HG02588 (cell line): ENCODE results near the gene DERA.
"Not testable (repeated sequence)": the region's sequence is repeated elsewhere in the genome, so short reads cannot be mapped to it uniquely, and the experiment has no call there.

ENCODE experiments used
- ATAC-seq: cut with Tn5 transposase; IDR thresholded peaks from one replicate; pipeline ENCODE4 v1.9.1; 2021; ENCODE audit warnings: mild to moderate bottlenecking, moderate library complexity; ENCODE audit not compliant: unreplicated experiment

The DERA gene

GRCh38 chr12:15997910-15998309 lies 86.8 kb downstream of the DERA start:
- ATAC-seq = no peak

- no peak for ATAC-seq
These were observed 91.7 kb downstream of the DERA start for GRCh38 chr12:16002880-16003279.

- ATAC-seq = no peak
These were observed 92.3 kb downstream of the DERA start for GRCh38 chr12:16003460-16003859.

- no peak for ATAC-seq
These were observed 95.6 kb downstream of the DERA start for GRCh38 chr12:16006752-16007151.

- no peak for ATAC-seq
These were observed 97.3 kb downstream of the DERA start for GRCh38 chr12:16008421-16008824.

- no peak for ATAC-seq
These were observed 101.0 kb downstream of the DERA start for GRCh38 chr12:16012117-16012516.

- ATAC-seq = not testable (repeated sequence)
These were observed 102.6 kb downstream of the DERA start for GRCh38 chr12:16013722-16014121.

- not testable (repeated sequence) for ATAC-seq
These were observed 103.3 kb downstream of the DERA start for GRCh38 chr12:16014394-16014793.

GRCh38 chr12:16016748-16017147 lies 105.6 kb downstream of the DERA start:
- no peak for ATAC-seq

GRCh38 chr12:16018306-16018705 lies 107.2 kb downstream of the DERA start:
- ATAC-seq = no peak

- no peak for ATAC-seq
These were observed 108.0 kb downstream of the DERA start for GRCh38 chr12:16019136-16019535.

- ATAC-seq = no peak
These were observed 108.9 kb downstream of the DERA start for GRCh38 chr12:16020031-16020430.

GRCh38 chr12:16021026-16021425 lies 109.9 kb downstream of the DERA start:
- no peak for ATAC-seq

- no peak for ATAC-seq
These were observed 110.5 kb downstream of the DERA start for GRCh38 chr12:16021676-16022075.

GRCh38 chr12:16027002-16027401 lies 115.9 kb downstream of the DERA start:
- no peak for ATAC-seq

GRCh38 chr12:16030744-16031143 lies 119.6 kb downstream of the DERA start:
- no peak for ATAC-seq

GRCh38 chr12:16034136-16034817 lies 123.1 kb downstream of the DERA start:
- ATAC-seq = no peak

- no peak for ATAC-seq
These were observed 124.9 kb downstream of the DERA start for GRCh38 chr12:16036073-16036472.

GRCh38 chr12:16037533-16037932 lies 126.4 kb downstream of the DERA start:
- ATAC-seq = no peak

- ATAC-seq = no peak
These were observed 132.3 kb downstream of the DERA start for GRCh38 chr12:16043480-16043879.

- ATAC-seq = no peak
These were observed 135.1 kb downstream of the DERA start for GRCh38 chr12:16046266-16046665.

- no peak for ATAC-seq
These were observed 137.4 kb downstream of the DERA start for GRCh38 chr12:16048511-16048910.

GRCh38 chr12:16056910-16057309 lies 145.8 kb downstream of the DERA start:
- ATAC-seq = no peak
